Naive thymus-derived CD4-positive, alpha-beta T cell (primary cell): Measurements from ENCODE around the gene MAP9. TPM values are rescaled to one million over a fixed set of nuclear protein-coding genes. Genes with fewer than 3 reads are reported as not detected.
"Not testable (repeated sequence)": the region's sequence is repeated elsewhere in the genome, so short reads cannot be mapped to it uniquely, and the experiment has no call there.

Source experiments
- ATAC-seq: fragments of 150-1000 bp; cut with Tn5 transposase; 2 replicates; pipeline ENCODE4 v1.10.0; 2021; ENCODE audit warnings: mild to moderate bottlenecking, moderate library complexity
- CTCF ChIA-PET: fragments of 350-600 bp; sonication (Branson Sonifier 250); formaldehyde crosslinking; loops from one replicate; lab custom pipeline; 2021; ENCODE audit warnings: antibody characterized with exemption; lab: Charles Lee
- POLR2A ChIA-PET: fragments of 350-600 bp; sonication (Branson Sonifier 250); formaldehyde crosslinking; loops from one replicate; lab custom pipeline; 2021; ENCODE audit warnings: antibody characterized with exemption, inconsistent platforms; lab: Charles Lee
- DNase-seq, 9 donors: peaks; one replicate each; pipeline versions ENCODE4 v3.0.0 to v3.0.0-alpha.2; 2020 to 2022; ENCODE audit warnings: mixed read lengths in 1 of 9
- H3K27ac ChIP-seq: one replicate; pipeline ENCODE4 v1.7.0; 2013; ENCODE audit warnings: mild to moderate bottlenecking, low read depth, low read length, moderate library complexity
- H3K27me3 ChIP-seq, 2 donors: one replicate each; pipeline ENCODE4 v1.7.0; 2013; ENCODE audit warnings: low read length in 2 of 2, mild to moderate bottlenecking in 2 of 2, moderate library complexity in 2 of 2; ENCODE audit not compliant: control insufficient read depth in 2 of 2, insufficient read depth in 2 of 2
- H3K36me3 ChIP-seq, 3 experiments: 1 replicate in 2 of 3; 2 replicates in 1 of 3; pipeline ENCODE4 v1.7.0; 2013; ENCODE audit warnings: low read length in 3 of 3, mild to moderate bottlenecking in 3 of 3, moderate library complexity in 1 of 3; ENCODE audit not compliant: insufficient read depth in 3 of 3, control insufficient read depth in 2 of 3
- H3K4me1 ChIP-seq, 2 donors: one replicate each; pipeline ENCODE4 v1.7.0; 2013; ENCODE audit warnings: low read length in 2 of 2, mild to moderate bottlenecking in 2 of 2, moderate library complexity in 1 of 2; ENCODE audit not compliant: control insufficient read depth in 2 of 2, insufficient read depth in 2 of 2
- H3K4me3 ChIP-seq: 2 replicates; pipeline ENCODE4 v1.7.0; 2013; ENCODE audit warnings: mild to moderate bottlenecking, low read length
- H3K9me3 ChIP-seq, 3 experiments: 1 replicate in 2 of 3; 2 replicates in 1 of 3; pipeline ENCODE4 v1.7.0; 2013; ENCODE audit warnings: low read length in 3 of 3; ENCODE audit not compliant: control insufficient read depth in 2 of 3
- H3K27ac Mint-ChIP-seq, 9 donors: one replicate each; pipeline ENCODE4 v1.8.0; 2020 to 2022; ENCODE audit warnings: mixed read lengths in 9 of 9, mild to moderate bottlenecking in 8 of 9, moderate library complexity in 5 of 9, inconsistent platforms in 2 of 9
- H3K27me3 Mint-ChIP-seq, 5 donors: one replicate each; pipeline ENCODE4 v1.8.0; 2021 to 2022; ENCODE audit warnings: mixed read lengths in 5 of 5, mild to moderate bottlenecking in 1 of 5
- H3K36me3 Mint-ChIP-seq, 5 donors: one replicate each; pipeline ENCODE4 v1.8.0; 2020 to 2022; ENCODE audit warnings: mixed read lengths in 5 of 5, mild to moderate bottlenecking in 3 of 5, inconsistent platforms in 1 of 5
- H3K4me1 Mint-ChIP-seq, 7 donors: one replicate each; pipeline ENCODE4 v1.8.0; 2020 to 2022; ENCODE audit warnings: mixed read lengths in 7 of 7, mild to moderate bottlenecking in 3 of 7, inconsistent platforms in 1 of 7
- H3K4me3 Mint-ChIP-seq, 10 donors: one replicate each; pipeline ENCODE4 v1.8.0; 2020 to 2022; ENCODE audit warnings: mild to moderate bottlenecking in 10 of 10, mixed read lengths in 10 of 10, moderate library complexity in 6 of 10, inconsistent platforms in 2 of 10
- H3K9me3 Mint-ChIP-seq, 11 donors: one replicate each; pipeline ENCODE4 v1.8.0; 2020 to 2022; ENCODE audit warnings: mixed read lengths in 11 of 11, mild to moderate bottlenecking in 4 of 11, inconsistent platforms in 1 of 11, moderate library complexity in 1 of 11
- intact Hi-C, 2 donors: fragments of 100-400 bp; cut with micrococcal nuclease; formaldehyde crosslinking; loops; one replicate each; pipeline ENCODE4 v1.15.1; 2023
- polyA plus RNA-seq, 2 donors: library from polyadenylated mRNA; unstranded; fragments of 300-500 nt; fragmentation: Illumina TruSeq; gene quantifications; one replicate each; pipeline ENCODE4 v1.2.3, GENCODE V29; 2021
- total RNA-seq, 6 experiments: library from RNA in 5 of 6; stranded (reverse) in 5 of 6; gene quantifications; 1 replicate in 5 of 6; 2 replicates in 1 of 6; pipeline ENCODE4 v1.2.3 and lab custom pipeline; 2021 to 2026

Gene MAP9
- total and polyA plus RNA-seq, 7 experiments from 2014 or later: 3.2 to 20.5 (median 6.6) TPM

- ATAC-seq: no peak
- POLR2A ChIA-PET: no interaction called here
Observed at GRCh38 chr4:155338196-155338595, 38.6 kb downstream of the MAP9 start.

DNA sequence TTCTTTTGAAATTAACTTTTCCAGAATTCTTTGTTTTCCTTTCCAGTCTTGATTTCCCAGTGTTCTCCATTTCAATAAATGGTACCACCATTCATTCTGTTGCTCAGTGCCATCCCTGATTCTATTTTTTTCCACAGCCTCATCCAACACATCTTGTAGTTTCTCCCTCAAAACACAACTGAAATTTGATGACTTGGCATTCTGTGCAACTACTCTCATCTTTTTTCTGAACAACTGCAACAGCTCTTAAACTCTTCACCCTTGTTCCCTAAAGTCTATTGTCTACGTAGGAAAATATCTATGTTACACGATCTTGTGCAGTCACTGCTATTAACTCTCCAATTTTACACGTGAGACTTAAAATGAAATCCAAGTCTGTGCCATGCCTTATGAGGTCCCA is 40.5 kb downstream of the MAP9 start:
- no peak overlapping the region for H3K4me3 Mint-ChIP-seq
- DNase-seq (no peak), ATAC-seq (no peak)
- no peaks in the 10 kb centered on the region for H3K9me3 ChIP-seq
- no peaks in the 10 kb centered on the region for H3K27me3 ChIP-seq
- H3K4me3 ChIP-seq: no peak overlapping the region
- H3K27ac ChIP-seq: no peak overlapping the region
- CTCF ChIA-PET: no interaction called here
- intact Hi-C loops: no loop called here
- H3K4me1 ChIP-seq: no peaks in the 10 kb centered on the region
- H3K36me3 Mint-ChIP-seq: peaks cover 0 to 6% (median 0%) of the 10 kb centered on the region in 5 donors
- POLR2A ChIA-PET: no interaction called here
- peaks cover 0 to 8% (median 0%) of the 10 kb centered on the region in 11 donors for H3K9me3 Mint-ChIP-seq
- H3K27me3 Mint-ChIP-seq: peaks cover 0 to 22% (median 11%) of the 10 kb centered on the region in 5 donors
- H3K4me1 Mint-ChIP-seq: peaks cover 0 to 7% (median 0%) of the 10 kb centered on the region in 7 donors
- no peaks in the 10 kb centered on the region for H3K36me3 ChIP-seq
- H3K27ac Mint-ChIP-seq: no peak overlapping the region

More at GRCh38 chr4:155338196-155338595, 38.6 kb downstream of the MAP9 start:
- no peaks in the 10 kb centered on the region for H3K36me3 ChIP-seq
- H3K27ac ChIP-seq: no peak overlapping the region
- H3K27ac Mint-ChIP-seq: no peak overlapping the region
- H3K4me3 ChIP-seq: no peak overlapping the region
- H3K27me3 Mint-ChIP-seq: peaks cover 0 to 21% (median 10%) of the 10 kb centered on the region in 5 donors
- no peaks in the 10 kb centered on the region for H3K9me3 ChIP-seq
- H3K4me1 Mint-ChIP-seq: peaks cover 0 to 7% (median 0%) of the 10 kb centered on the region in 7 donors
- H3K36me3 Mint-ChIP-seq: peaks cover 0 to 7% (median 6%) of the 10 kb centered on the region in 5 donors
- intact Hi-C loops: no loop called here
- H3K9me3 Mint-ChIP-seq: peaks cover 0 to 8% (median 0%) of the 10 kb centered on the region in 11 donors
- no peaks in the 10 kb centered on the region for H3K27me3 ChIP-seq
- DNase-seq: no peak
- no peaks in the 10 kb centered on the region for H3K4me1 ChIP-seq
- no peak overlapping the region for H3K4me3 Mint-ChIP-seq
- CTCF ChIA-PET: no interaction called here

GRCh38 chr4:155331478-155331877 is 45.3 kb downstream of the MAP9 start:
- Mint-ChIP-seq H3K4me3 (no peak overlapping the region), H3K36me3 (peaks cover 0 to 6% (median 0%) of the 10 kb centered on the region in 5 donors), H3K9me3 (peaks cover 0 to 5% (median 0%) of the 10 kb centered on the region in 11 donors), H3K4me1 (peaks cover 0 to 5% (median 0%) of the 10 kb centered on the region in 7 donors), H3K27ac (no peak overlapping the region), H3K27me3 (peaks cover 0 to 19% (median 11%) of the 10 kb centered on the region in 5 donors)
- DNase-seq: no peak
- ChIA-PET CTCF (no interaction called here), POLR2A (no interaction called here)
- Histone ChIP-seq H3K4me1 (no peaks in the 10 kb centered on the region), H3K9me3 (no peaks in the 10 kb centered on the region), H3K27me3 (no peaks in the 10 kb centered on the region), H3K27ac (no peak overlapping the region), H3K4me3 (no peak overlapping the region), H3K36me3 (no peaks in the 10 kb centered on the region)
- intact Hi-C loops: no loop called here
- ATAC-seq: no peak

GRCh38 chr4:155322782-155323181 is 54.0 kb downstream of the MAP9 start:
- H3K9me3 Mint-ChIP-seq: peaks cover 0 to 6% (median 0%) of the 10 kb centered on the region in 11 donors
- no peak overlapping the region for H3K27ac Mint-ChIP-seq
- intact Hi-C loops: no loop called here
- no peak for ATAC-seq
- H3K27ac ChIP-seq: no peak overlapping the region
- no peak for DNase-seq
- no peaks in the 10 kb centered on the region for H3K4me1 Mint-ChIP-seq
- H3K36me3 ChIP-seq: no peaks in the 10 kb centered on the region
- H3K36me3 Mint-ChIP-seq: no peaks in the 10 kb centered on the region
- ChIA-PET POLR2A (no interaction called here), CTCF (no interaction called here)
- peaks cover 2 to 33% (median 20%) of the 10 kb centered on the region in 5 donors for H3K27me3 Mint-ChIP-seq
- no peak overlapping the region for H3K4me3 Mint-ChIP-seq
- no peaks in the 10 kb centered on the region for H3K9me3 ChIP-seq
- H3K4me1 ChIP-seq: no peaks in the 10 kb centered on the region
- H3K27me3 ChIP-seq: no peaks in the 10 kb centered on the region
- no peak overlapping the region for H3K4me3 ChIP-seq

DNA sequence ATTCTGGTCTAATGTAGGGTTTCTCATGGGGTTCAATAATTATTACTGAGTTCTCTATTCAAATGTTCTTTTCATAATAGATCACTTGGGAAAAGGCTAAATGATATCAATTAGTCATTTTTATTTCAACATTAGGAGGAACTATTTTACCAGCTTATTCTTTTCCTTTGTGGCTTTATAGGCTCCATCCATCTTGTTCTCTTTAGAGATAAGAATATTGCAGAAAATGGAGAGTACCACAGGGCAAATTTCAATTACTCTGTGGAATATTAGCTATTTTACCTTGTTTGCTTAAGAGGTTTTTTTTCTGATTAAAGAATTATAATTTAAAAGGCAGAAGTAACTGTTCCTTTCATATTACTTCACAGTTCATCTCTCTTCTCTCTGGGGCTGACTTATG is 55.8 kb downstream of the MAP9 start:
- ChIA-PET POLR2A (no interaction called here), CTCF (no interaction called here)
- no peaks in the 10 kb centered on the region for H3K4me1 Mint-ChIP-seq
- Histone ChIP-seq H3K36me3 (no peaks in the 10 kb centered on the region), H3K27me3 (no peaks in the 10 kb centered on the region), H3K27ac (no peak overlapping the region), H3K4me3 (no peak overlapping the region), H3K4me1 (no peaks in the 10 kb centered on the region), H3K9me3 (no peaks in the 10 kb centered on the region)
- intact Hi-C loops: no loop called here
- ATAC-seq (no peak), DNase-seq (no peak)
- peaks cover 2 to 33% (median 13%) of the 10 kb centered on the region in 5 donors for H3K27me3 Mint-ChIP-seq
- no peak overlapping the region for H3K27ac Mint-ChIP-seq
- H3K4me3 Mint-ChIP-seq: no peak overlapping the region
- H3K36me3 Mint-ChIP-seq: no peaks in the 10 kb centered on the region
- peaks cover 0 to 10% (median 0%) of the 10 kb centered on the region in 11 donors for H3K9me3 Mint-ChIP-seq

GRCh38 chr4:155319516-155319915 is 57.2 kb downstream of the MAP9 start:
- Mint-ChIP-seq H3K36me3 (peaks cover 0 to 1% (median 0%) of the 10 kb centered on the region in 5 donors), H3K27ac (no peak overlapping the region), H3K4me1 (no peaks in the 10 kb centered on the region), H3K27me3 (peaks cover 0 to 33% (median 14%) of the 10 kb centered on the region in 5 donors), H3K9me3 (peaks cover 0 to 12% (median 1%) of the 10 kb centered on the region in 11 donors), H3K4me3 (no peak overlapping the region)
- H3K4me1 ChIP-seq: no peaks in the 10 kb centered on the region
- H3K36me3 ChIP-seq: no peaks in the 10 kb centered on the region
- ChIA-PET POLR2A (no interaction called here), CTCF (no interaction called here)
- H3K27ac ChIP-seq: no peak overlapping the region
- no peaks in the 10 kb centered on the region for H3K27me3 ChIP-seq
- ATAC-seq: no peak
- H3K4me3 ChIP-seq: no peak overlapping the region
- no peaks in the 10 kb centered on the region for H3K9me3 ChIP-seq
- intact Hi-C loops: no loop called here
- DNase-seq: no peak

DNA sequence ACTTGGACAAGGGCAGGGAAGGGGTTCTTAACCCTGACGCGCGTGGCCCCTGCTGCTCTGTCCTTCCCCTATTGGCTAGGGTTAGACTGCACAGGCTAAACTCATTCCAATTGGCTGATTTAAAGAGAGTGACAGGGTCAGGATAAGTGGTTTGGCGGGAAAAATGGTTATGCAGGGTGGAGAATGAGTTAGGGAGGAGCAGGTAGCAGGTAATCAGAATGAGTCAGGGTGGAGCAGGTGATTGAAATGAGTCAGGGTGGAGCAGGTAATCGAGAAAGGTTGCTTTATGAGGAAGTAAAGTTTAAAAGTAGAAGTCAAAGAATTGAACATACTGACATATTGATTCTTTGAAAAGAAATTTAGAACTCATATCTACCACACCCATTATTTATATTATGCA is 64.7 kb downstream of the MAP9 start:
- H3K4me1 ChIP-seq, H3K9me3 ChIP-seq, H3K27ac Mint-ChIP-seq, POLR2A ChIA-PET, CTCF ChIA-PET, H3K27ac ChIP-seq, DNase-seq, H3K4me3 Mint-ChIP-seq, H3K9me3 Mint-ChIP-seq, H3K4me3 ChIP-seq, intact Hi-C loops, H3K36me3 Mint-ChIP-seq, H3K27me3 ChIP-seq, ATAC-seq, H3K36me3 ChIP-seq, H3K4me1 Mint-ChIP-seq: not testable (repeated sequence)
- peaks cover 0 to 19% (median 15%) of the 10 kb centered on the region in 5 donors for H3K27me3 Mint-ChIP-seq
